GM23338 (cell line): ENCODE measurements around the gene NANP. TPM values are rescaled to one million over a fixed set of nuclear protein-coding genes. Genes with fewer than 3 reads are reported as not detected.

ENCODE experiments used
- ATAC-seq: fragments of 200-7000 bp; cut with Tn5 transposase; 3 replicates; pipeline ENCODE4 v1.9.1; 2020
- DNase-seq: peaks from one replicate; pipeline ENCODE4 v3.0.0-alpha.2; 2015; ENCODE audit warnings: low spot score
- H2AFZ ChIP-seq: fragments of 200-600 bp; sonication (generic); 2 replicates; pipeline ENCODE4 v1.8.0; 2016; ENCODE audit warnings: antibody characterized with exemption, mild to moderate bottlenecking, moderate library complexity
- H3F3A ChIP-seq: fragments of 200-600 bp; sonication (generic); replicated peaks from 2 replicates; pipeline ENCODE4 v1.8.0; 2017; ENCODE audit warnings: antibody characterized with exemption, mixed run types, low read depth
- H3K27ac ChIP-seq: fragments of 200-600 bp; sonication (generic); 2 replicates; pipeline ENCODE4 v1.6.1; 2016; ENCODE audit warnings: low read depth
- H3K27me3 ChIP-seq: fragments of 200-600 bp; sonication (generic); 2 replicates; pipeline ENCODE4 v1.8.0; 2016; ENCODE audit warnings: mild to moderate bottlenecking, mixed run types, moderate library complexity; ENCODE audit not compliant: insufficient read depth
- H3K36me3 ChIP-seq: fragments of 200-600 bp; sonication (generic); 2 replicates; pipeline ENCODE4 v1.8.0; 2016; ENCODE audit warnings: mild to moderate bottlenecking; ENCODE audit not compliant: insufficient read depth
- H3K4me1 ChIP-seq: fragments of 200-600 bp; sonication (generic); 2 replicates; pipeline ENCODE4 v1.8.0; 2016; ENCODE audit warnings: mild to moderate bottlenecking, moderate library complexity; ENCODE audit not compliant: insufficient read depth
- H3K4me2 ChIP-seq: fragments of 200-600 bp; sonication (generic); 2 replicates; pipeline ENCODE4 v1.7.1; 2017; ENCODE audit warnings: mixed run types
- H3K4me3 ChIP-seq: fragments of 200-600 bp; sonication (generic); 2 replicates; pipeline ENCODE4 v1.6.1; 2016; ENCODE audit warnings: mixed run types
- H3K79me2 ChIP-seq: fragments of 200-600 bp; sonication (generic); replicated peaks from 2 replicates; pipeline ENCODE4 v1.8.0; 2017; ENCODE audit warnings: mild to moderate bottlenecking; ENCODE audit not compliant: insufficient read depth
- H3K9me2 ChIP-seq: fragments of 200-600 bp; sonication (generic); 2 replicates; pipeline ENCODE4 v1.8.0; 2017; ENCODE audit not compliant: insufficient read depth
- H4K20me1 ChIP-seq: fragments of 200-600 bp; sonication (generic); replicated peaks from 2 replicates; pipeline ENCODE4 v1.8.0; 2017; ENCODE audit warnings: mild to moderate bottlenecking; ENCODE audit not compliant: insufficient read depth
- H3K27ac Mint-ChIP-seq: 2 replicates; pipeline ENCODE4 v1.8.0; 2020; ENCODE audit warnings: inconsistent platforms, mild to moderate bottlenecking, moderate library complexity, mixed read lengths
- H3K27me3 Mint-ChIP-seq: 3 replicates; pipeline ENCODE4 v1.8.0; 2022; ENCODE audit warnings: low read depth, mild to moderate bottlenecking, moderate library complexity, mixed read lengths, inconsistent platforms; ENCODE audit not compliant: insufficient read depth, poor library complexity
- H3K36me3 Mint-ChIP-seq: 3 replicates; pipeline ENCODE4 v1.8.0; 2021; ENCODE audit warnings: low read depth, mild to moderate bottlenecking, inconsistent platforms, moderate library complexity, mixed read lengths
- H3K4me1 Mint-ChIP-seq: 3 replicates; pipeline ENCODE4 v1.8.0; 2020; ENCODE audit warnings: mild to moderate bottlenecking, inconsistent platforms, mixed read lengths
- H3K4me3 Mint-ChIP-seq: 3 replicates; pipeline ENCODE4 v1.8.0; 2021; ENCODE audit warnings: moderate library complexity, mild to moderate bottlenecking, inconsistent platforms, mixed read lengths
- H3K9me3 Mint-ChIP-seq: 3 replicates; pipeline ENCODE4 v1.8.0; 2020; ENCODE audit warnings: moderate library complexity, mild to moderate bottlenecking, inconsistent platforms, mixed read lengths
- JUNB ChIP-seq: IDR thresholded peaks from one replicate; pipeline ENCODE4 v1.6.1; 2016; ENCODE audit warnings: antibody characterized with exemption; ENCODE audit not compliant: unreplicated experiment
- POLR2AphosphoS5 ChIP-seq: IDR thresholded peaks from 2 replicates; pipeline ENCODE4 v1.6.1; 2016; ENCODE audit warnings: antibody characterized with exemption, low read depth
- REST ChIP-seq: IDR thresholded peaks from one replicate; pipeline ENCODE4 v1.6.1; 2018; ENCODE audit warnings: antibody characterized with exemption; ENCODE audit not compliant: unreplicated experiment
- STAT1 ChIP-seq: IDR thresholded peaks from one replicate; pipeline ENCODE4 v1.6.1; 2016; ENCODE audit warnings: antibody characterized with exemption; ENCODE audit not compliant: unreplicated experiment
- ZNF331 ChIP-seq: fragments of 250-450 bp; sonication (Bioruptor Pico); IDR thresholded peaks from 2 replicates; pipeline ENCODE4 v1.5.0; 2020; ENCODE audit warnings: low read depth, mild to moderate bottlenecking, moderate library complexity
- ZNF462 ChIP-seq: fragments of 250-450 bp; sonication (Bioruptor Pico); IDR thresholded peaks from 2 replicates; pipeline ENCODE4 v1.5.0; 2020; ENCODE audit warnings: mild to moderate bottlenecking, moderate library complexity
- polyA plus RNA-seq: library from polyadenylated mRNA; unstranded; fragments of >200 nt; fragmentation: Nextera tagmentation; extraction: Ambion mirVana; gene quantifications from 2 replicates; pipeline ENCODE4 v1.2.1, GENCODE V29; 2016
- total RNA-seq: library from RNA; depleted of rRNA; stranded (reverse); fragments of >200 nt; shearing (Covaris generic); gene quantifications from 2 replicates; pipeline ENCODE4 v1.2.3, GENCODE V29; 2014

Gene NANP
- total and polyA plus RNA-seq, 2 experiments from 2014 or later, result 3.9 to 7.6 TPM

- no peak for TF ChIP-seq ZNF462 (CRISPR knock-in tag)
- TF ChIP-seq POLR2AphosphoS5, result no peak
- no peak for TF ChIP-seq JUNB
These were observed 58.1 kb downstream of the NANP start (continued) for GRCh38 chr20:25565578-25566157.

GRCh38 chr20:25563876-25564275, 59.9 kb downstream of the NANP start:
- Histone ChIP-seq H4K20me1 (no peaks in the 10 kb centered on the region; the same call in 1 of the 2 replicates), H3K4me1 (peaks cover 9% of the 10 kb centered on the region; the same call in 1 of the 2 replicates), H3K27ac (no peak overlapping the region), H3K27me3 (no peaks in the 10 kb centered on the region), H2AFZ (no peak overlapping the region), H3K79me2 (peaks cover 76% of the 10 kb centered on the region), H3K4me2 (no peak overlapping the region), H3K36me3 (peaks cover 6% of the 10 kb centered on the region; the same call in 1 of the 2 replicates), H3K9me2 (no peaks in the 10 kb centered on the region), H3K4me3 (no peak overlapping the region), H3F3A (no peaks in the 10 kb centered on the region)
- Mint-ChIP-seq H3K27ac (no peak overlapping the region), H3K4me3 (no peak overlapping the region), H3K9me3 (peaks cover 28% of the 10 kb centered on the region), H3K4me1 (peaks cover 31% of the 10 kb centered on the region), H3K27me3 (no peaks in the 10 kb centered on the region), H3K36me3 (peaks cover 54% of the 10 kb centered on the region)
- DNase-seq, result no peak
- ATAC-seq, result no peak
- TF ChIP-seq ZNF462 (CRISPR knock-in tag) (no peak), REST (no peak), ZNF331 (CRISPR knock-in tag) (no peak), STAT1 (no peak)
